Kasumi-1 (cell line): ENCODE measurements around the gene ZNF487.
A peak's percentile ranks its signal among the peaks of the same experiment; 100 is the strongest.
"Not testable (repeated sequence)": the region's sequence is repeated elsewhere in the genome, so short reads cannot be mapped to it uniquely, and the experiment has no call there.

ENCODE experiments used
- DNase-seq, 2 experiments: peaks; one replicate each; lab custom pipeline; 2025; lab: John Stamatoyannopoulos, UW

Gene ZNF487

DNA sequence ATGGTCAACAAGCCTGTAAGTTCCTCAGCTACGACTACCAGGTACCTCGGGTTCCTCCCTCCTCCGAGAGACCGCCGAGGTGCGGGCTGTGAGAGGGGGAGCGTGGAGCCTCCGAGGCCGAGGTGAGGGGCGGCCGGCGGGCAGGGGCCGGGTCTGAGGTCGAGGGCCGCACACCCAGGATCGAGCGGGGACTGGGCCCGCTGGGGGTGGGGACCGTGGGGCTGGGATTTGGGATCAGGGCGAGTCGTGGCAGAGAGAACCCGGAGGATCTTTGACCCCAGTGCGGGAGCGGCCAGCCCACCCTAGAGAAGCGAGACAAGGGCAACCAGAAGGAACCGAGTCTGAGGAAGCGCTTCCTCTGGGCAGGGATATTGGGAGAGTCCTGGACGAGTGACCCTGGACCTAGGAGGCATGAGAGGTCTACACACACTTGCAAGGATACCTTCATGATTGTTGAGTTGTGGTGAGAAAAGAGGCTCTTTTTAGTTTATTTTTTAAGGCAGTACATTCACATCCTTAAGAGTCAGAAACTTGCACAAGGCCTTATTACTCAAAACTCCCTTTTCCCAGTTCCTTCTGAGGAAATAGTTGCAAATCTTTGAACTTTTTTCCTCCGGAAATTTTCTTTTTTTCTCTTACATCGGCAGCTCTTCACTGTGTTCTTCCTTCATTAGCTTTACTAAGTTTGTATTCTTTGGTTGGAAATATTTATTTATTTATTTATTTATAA is 395 bp downstream of the ZNF487 start:
- DNase-seq, result no peak

DNA sequence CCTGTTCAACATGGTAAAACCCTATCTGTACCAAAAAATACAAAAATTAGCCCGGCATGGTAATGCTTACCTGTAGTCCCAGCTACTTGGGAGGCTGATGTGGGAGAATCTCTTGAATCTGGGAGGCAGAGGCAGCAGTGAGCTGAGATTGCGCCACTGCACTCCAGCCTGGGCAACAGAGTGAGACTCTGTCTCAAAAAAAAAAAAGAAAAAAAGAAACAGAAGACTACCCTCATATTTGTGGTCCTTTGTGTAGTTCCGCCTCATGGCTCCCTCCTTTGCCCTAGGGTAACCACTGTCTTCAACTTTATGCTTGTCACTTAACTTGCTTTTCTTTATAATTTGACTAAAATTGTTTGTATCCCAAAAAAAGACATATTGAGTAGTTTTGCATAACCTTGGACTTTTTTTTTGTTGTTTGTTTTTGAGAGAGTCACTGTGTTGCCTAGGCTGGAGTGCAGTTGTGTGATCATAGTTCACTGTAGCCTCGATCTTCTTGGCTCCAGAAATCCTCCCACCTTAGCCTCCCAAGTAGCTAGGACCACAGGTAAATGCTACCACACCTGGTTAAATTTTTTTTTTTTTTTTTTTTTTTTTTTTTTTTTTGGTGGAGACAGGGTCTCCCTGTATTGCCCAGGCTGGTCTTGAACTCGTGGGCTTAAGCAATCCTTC is 3.7 kb downstream of the ZNF487 start:
- no peak for DNase-seq

DNA sequence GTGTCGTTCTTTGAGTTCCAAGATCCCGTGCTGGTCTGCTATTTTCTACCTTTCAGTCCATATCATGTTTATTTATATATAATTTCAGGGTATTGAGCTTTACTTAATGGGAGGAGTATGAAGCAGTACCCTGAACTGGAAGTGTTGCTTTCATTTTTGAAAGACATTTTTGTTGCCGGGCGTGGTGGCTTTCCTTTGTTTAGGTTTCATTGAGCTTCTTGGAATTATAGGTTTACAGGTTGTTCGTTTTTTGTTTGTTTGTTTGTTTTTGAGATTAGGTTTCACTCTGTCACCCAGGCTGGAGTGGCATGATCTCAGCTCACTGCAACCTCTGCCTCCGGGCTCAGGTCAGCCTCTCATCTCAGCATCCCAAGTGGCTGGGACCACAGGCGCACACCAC is 7.4 kb downstream of the ZNF487 start:
- DNase-seq, result no peak

DNA sequence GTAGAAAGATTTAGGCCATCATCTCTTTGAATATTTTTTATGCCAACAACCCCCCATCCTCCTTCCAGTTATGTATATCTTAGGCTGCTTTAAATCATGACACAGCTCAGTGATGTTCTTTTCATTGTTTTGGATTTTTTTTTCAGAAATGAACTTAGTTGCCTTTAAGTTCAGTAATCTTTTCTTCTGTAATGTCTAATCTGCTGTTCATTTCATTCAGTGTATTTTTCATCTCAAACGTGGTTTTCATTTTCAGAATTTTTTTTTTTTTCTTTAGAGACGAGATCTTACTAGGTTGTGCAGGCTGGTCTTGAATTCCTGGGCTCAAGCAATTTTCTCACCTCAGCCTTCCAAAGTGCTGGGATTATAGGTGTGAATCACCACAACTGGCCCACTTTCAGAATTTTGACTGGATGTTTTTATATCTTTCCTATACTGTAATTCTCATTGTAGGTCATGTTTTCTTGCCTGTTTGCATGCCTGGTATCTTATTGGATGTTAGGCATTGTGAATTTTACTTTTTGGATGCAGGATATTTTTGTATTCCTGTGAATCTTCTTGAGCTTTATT is 8.1 kb downstream of the ZNF487 start:
- no peak for DNase-seq

DNA sequence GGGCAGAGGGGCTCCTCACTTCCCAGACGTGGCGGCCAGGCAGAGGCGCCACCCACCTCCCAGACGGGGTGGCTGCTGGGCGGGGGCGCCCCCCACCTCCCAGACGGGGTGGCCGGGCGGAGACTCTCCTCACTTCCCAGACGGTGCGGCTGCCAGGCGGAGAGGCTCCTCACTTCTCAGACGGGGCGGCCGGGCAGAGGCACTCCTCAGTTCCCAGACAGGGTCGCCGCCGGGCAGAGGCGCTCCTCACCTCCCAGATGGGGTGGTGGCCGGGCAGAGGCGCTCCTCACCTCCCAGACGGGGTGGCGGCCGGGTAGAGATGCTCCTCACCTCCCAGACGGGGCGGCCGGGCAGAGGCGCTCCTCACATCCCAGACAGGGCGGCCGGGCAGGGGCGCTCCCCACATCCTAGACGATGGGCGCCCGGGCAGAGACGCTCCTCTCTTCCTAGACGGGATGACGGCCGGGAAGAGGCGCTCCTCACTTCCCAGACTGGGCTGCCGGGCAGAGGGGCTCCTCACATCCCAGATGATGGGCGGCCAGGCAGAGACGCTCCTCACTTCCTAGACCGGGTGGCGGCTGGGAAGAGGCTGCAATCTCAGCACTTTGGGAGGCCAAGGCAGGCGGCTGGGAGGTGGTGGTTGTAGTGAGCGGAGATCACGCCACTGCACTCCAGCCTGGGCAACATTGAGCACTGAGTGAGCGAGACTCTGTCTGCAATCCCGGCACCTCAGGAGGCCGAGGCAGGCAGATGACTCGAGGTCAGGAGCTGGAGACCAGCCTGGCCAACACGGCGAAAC is 9.5 kb downstream of the ZNF487 start:
- not testable (repeated sequence) for DNase-seq

DNA sequence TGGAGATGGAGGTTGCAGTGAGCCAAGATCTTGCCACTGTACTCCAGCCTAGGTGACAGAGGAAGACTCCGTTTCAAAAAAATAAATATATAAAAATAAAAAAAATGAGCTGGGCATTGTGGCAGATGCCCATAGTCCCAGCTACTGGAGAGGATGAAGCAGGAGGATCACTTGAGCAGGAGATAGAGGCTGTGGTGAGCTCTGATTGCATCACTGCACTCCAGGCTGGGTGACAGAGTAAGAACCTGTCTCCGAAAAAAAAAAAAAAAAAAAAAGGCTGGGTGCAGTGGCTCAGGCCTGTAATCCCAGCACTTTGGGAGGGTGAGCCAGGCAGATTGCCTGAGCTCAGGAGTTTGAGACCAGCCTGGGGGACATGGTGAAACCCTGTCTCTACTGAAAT is 11.8 kb downstream of the ZNF487 start:
- DNase-seq, result no peak

DNA sequence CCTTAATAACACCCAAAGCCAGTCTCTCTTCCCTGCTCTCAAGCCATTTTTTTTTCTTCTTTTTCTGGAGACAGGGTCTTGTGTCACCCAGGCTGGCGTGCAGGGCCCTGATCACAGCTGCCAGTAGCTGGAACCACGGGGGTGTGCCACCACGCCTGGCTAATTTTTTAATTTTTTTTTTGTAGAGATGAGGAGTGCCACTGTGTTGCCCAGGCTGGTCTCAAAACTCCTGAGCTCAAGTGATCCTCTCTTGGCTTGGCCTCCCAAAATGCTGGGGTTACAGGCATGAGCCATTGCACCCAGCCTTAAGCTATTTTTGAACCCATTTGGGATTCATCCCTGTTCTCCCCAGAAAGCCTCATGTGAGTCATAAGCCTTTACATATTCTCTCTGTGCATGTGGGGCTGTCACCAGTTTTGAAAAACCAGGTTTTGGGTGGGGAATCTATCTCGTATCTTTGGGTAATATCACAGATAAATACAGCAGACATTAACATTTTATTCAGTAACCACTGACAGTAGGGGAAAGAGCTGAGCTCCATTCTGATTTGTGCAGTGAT is 15.5 kb downstream of the ZNF487 start:
- DNase-seq, result no peak

DNA sequence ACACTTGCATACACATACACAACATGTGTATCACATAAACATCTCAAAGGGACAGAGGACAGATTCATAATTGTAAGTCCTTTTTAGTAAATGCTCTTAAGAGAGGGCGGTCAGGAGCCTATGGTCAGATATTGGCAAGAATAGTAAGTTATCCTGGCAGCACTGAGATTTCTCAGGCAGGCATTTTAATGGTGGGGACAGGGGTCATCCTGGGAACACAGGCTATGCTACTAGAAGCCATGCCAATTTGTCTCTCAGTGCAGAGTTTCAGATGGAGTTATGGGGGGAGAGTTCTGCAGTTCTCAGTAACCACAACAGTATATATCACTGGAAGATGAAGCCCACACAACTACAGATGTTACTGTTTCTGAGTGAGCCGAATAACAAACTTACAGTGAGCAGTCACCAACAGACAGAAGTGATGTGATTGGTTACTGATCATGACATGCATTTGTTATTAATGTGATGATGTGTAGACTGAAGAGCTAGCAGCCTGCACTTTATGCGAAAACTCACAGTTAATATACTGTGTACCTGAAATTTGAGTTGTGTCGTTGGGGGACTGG is 16.4 kb downstream of the ZNF487 start:
- no peak for DNase-seq

DNA sequence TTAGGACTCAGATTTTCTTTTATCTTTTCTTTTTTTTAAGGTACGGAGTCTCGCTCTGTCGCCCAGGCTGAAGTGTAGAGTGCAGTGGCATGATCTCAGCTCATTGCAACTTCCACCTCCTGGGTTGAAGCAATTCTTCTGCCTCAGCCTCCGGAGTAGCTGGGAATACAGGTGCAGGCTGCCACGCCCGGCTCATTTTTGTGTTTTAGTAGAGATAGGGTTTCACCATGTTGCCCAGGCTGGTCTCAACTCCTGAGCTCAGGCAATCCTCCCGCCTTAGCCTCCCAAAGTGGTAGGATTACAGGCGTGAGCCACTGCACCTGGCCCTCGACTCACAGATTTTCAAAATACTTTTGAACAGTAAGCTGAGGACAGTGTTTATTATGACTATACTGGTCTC is 17.1 kb downstream of the ZNF487 start:
- DNase-seq, result not testable (repeated sequence)

DNA sequence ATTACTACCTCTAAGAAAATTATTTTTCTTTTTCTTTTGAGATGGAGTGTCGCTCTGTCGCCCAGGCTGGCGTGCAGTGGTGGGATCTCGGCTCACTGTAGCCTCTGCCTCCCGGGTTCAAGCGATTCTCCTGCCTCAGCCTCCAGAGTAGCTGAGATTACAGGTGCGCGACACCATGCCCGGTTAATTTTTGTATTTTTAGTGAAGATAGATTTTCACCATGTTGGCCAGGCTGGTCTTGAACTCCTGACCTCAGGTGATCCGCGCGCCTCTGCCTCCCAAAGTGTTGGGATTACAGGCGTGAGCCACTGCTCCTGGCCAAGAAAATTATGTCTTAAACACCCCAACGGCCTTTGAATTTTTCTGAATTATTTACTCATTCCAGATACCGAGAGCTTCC is 19.6 kb downstream of the ZNF487 start:
- not testable (repeated sequence) for DNase-seq

DNA sequence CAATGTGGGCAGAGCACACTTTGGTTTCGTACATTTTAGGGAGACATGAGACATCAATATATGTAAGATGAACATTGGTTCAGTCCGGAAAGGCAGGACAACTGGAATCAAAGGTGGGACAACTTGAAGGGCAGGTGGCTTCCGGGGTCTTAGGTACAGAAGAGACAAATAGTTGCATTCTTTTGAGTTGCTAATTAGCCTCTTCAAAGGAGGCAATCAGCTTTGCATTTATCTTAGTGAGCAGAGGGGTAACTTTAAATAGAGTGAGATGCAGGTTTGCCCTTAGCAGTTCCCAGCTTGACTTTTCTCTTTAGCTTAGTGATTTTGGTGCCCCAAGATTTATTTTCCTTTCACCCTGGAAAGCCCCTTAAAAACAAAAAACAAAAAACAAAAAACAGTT is 21.3 kb downstream of the ZNF487 start:
- DNase-seq, result no peak

DNA sequence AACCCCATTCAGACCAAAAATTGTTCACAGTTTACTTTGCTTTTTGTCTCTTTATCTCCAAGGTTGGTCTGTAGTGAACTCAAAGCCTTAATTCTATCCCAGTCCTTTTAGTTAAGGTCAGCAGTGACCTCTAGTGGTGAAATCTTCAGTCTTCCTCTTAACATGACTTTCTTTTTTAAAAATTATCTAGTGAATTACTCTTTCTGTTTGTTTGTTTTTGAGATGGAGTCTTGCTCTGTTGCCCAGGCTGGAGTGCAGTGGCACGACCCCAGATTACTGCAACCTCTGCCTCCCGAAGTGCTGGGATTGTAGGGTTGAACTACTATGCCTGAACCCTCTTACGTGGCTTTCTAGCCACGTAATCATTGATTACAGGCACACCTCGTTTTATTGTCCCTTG is 25.0 kb downstream of the ZNF487 start:
- peak; percentile 95 to 98 for DNase-seq

DNA sequence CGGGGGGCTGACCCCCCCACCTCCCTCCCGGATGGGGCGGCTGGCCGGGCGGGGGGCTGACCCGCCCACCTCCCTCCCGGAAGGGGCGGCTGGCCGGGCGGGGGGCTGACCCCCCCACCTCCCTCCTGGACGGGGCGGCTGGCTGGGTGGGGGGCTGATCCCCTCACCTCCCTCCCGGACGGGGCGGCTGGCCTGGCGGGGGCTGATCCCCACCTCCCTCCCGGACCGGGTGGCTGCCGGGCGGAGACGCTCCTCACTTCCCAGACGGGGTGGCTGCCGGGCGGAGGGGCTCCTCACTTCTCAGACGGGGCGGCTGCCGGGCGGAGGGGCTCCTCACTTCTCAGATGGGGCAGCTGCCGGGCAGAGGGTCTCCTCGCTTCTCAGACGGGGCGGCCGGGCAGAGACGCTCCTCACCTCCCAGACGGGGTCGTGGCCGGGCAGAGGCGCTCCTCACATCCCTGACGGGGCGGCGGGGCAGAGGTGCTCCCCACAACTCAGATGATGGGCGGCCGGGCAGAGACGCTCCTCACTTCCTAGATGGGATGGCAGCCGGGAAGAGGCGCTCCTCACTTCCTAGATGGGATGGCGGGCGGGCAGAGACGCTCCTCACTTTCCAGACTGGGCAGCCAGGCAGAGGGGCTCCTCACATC is 28.3 kb downstream of the ZNF487 start:
- DNase-seq, result not testable (repeated sequence)

DNA sequence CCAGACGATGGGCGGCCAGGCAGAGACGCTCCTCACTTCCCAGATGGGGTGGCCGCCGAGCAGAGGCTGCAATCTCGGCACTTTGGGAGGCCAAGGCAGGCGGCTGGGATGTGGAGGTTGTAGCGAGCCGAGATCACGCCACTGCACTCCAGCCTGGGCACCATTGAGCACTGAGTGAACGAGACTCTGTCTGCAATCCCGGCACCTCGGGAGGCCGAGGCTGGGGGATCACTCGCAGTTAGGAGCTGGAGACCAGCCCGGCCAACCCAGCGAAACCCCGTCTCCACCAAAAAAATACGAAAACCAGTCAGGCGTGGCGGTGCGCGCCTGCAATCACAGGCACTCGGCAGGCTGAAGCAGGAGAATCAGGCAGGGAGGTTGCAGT is 28.8 kb downstream of the ZNF487 start:
- DNase-seq, result not testable (repeated sequence)

DNA sequence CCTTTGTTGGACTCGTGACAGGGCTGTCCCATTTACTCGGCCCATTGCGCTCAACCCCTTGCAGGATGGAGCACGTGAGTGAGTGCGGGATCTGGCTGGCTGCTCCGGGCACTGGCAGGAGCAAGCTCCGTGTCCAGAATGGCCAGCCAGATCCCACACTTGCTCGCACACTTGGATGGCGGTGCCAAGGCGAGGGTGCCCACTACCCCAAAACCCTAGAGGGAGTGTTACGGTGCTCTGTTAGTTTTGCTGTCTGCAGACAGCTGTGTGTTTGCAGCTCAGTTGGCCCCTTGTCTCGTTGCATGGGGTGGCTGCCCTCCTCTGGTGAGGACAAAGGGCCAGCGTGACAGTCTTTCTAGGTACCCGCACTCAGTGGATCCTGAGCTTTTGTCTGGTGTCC is 34.2 kb downstream of the ZNF487 start:
- DNase-seq, result no peak

DNA sequence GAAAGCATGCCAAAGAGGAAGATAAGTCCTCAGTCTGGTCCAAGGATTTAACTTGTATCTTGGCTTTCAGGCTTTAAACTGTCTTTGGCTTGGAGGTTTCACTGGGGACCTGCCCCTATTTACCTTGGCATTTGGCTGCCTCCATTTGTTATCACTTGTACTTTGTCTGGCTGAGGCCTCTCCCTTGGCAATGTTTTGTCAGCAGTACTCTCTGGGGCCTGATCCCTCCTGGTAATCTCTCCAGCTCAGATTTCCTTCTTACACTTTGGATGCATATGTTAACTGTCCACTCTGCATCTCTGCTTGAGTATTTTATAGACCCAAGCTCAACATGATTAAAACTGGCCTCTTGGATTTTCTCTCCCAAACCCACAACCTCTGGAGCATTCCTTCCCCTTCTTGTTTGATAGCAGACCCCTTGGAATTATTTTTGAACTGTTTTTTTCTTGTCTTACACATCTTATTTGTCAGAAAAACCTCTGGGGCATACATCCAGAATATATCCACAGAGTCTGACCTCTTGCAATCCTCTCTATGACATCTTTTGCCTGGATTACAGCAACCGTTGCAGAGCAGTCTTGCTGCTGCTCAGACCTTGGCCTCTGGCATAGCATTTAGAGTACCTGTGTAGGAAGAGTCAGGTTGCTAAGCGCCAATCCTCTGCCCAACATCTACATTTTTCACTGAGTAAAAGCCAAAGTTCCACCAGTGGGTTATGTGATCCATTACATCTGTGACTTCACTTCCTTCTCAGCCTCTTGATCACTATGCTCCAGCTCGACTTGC is 35.2 kb downstream of the ZNF487 start:
- DNase-seq, result no peak

DNA sequence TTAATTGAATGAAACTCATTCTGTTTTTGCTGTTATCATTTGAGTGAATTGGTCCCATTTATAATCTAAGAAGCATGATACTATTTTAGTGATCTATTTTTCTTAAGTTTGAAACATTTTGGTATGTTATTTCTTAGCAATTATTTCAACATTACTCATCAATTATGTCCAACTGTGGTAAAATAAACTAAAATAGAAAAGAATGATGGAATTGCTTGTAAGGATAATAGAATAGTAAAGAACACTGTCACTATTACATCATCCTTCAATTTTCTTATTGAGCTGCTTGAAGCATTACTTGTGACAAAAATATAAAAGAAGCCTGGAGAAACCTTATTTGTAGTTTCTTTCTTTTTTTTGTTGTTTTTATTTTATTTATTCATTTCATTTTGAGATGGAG is 42.4 kb downstream of the ZNF487 start:
- DNase-seq, result no peak

DNA sequence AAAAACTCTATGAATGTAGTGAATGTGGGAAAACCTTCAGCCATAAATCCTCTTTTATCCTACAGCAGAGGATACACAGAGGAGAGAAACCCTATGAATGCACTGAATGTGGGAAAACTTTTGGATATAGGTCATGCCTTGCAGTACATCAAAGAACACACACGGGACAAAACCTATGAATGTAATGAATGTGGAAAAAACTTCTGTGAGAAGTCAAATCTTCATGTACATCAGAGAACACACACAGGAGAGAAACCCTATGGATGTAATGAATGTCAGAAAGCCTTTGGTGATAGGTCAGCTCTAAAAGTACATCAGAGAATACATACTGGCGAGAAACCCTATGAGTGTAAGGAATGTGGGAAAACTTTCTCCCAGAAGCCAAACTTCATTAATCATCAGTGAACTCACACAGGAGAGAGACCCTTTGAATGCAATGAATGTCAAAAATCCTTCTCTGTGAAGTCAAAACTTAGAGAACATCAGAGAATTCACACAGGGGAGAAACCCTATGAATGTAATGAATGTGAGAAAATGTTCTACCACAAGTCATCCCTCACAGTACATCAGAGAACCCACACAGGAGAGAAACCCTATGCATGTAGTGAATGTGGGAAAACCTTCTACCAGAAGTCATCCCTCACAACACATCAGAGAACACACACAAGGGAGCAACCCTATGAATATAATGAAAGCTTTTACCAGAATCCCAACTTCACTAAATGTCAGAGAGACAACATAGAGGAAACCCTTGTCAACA is 45.6 kb downstream of the ZNF487 start:
- no peak for DNase-seq

DNA sequence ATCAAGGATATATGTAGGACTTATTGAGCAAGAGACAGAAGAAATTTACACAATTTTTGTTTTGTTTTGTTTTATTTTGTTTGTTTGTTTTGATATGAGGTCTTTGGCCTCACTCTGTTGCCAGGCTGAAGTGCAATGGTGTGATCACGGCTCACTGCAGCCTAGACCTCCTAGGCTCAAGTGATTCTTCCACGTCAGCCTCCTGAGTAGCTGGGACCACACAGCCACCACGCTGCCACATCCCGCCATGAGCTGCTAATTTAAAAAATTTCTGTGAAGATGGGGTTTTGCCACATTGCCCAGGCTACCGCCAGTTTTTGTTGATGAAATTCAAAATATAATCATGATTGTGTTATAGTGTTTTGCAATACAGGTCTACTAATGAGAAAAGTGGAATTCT is 54.9 kb downstream of the ZNF487 start:
- no peak for DNase-seq

DNA sequence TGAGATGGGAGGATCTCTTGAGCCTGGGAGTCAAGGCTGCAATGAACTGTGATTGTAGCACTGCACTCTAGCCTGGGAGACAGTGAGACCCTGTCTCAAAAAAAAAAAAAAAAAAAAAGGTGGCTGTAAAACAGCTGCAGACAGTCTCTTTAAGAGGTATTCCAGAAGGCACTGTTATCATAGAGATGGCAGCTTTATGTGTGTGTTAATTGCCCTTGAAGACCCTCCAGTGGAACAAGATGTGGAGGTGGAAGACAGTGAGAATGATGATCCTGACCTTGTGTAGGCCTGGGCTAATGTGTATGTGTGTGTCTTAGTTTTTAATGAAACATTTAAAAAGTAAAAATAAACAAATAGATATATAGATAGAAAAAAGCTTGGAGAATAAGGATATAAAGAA is 66.0 kb downstream of the ZNF487 start:
- no peak for DNase-seq
